ENCODE results near the gene SARM1.
"Not testable (repeated sequence)": the region's sequence is repeated elsewhere in the genome, so short reads cannot be mapped to it uniquely, and the experiment has no call there.

The SARM1 gene

DNA sequence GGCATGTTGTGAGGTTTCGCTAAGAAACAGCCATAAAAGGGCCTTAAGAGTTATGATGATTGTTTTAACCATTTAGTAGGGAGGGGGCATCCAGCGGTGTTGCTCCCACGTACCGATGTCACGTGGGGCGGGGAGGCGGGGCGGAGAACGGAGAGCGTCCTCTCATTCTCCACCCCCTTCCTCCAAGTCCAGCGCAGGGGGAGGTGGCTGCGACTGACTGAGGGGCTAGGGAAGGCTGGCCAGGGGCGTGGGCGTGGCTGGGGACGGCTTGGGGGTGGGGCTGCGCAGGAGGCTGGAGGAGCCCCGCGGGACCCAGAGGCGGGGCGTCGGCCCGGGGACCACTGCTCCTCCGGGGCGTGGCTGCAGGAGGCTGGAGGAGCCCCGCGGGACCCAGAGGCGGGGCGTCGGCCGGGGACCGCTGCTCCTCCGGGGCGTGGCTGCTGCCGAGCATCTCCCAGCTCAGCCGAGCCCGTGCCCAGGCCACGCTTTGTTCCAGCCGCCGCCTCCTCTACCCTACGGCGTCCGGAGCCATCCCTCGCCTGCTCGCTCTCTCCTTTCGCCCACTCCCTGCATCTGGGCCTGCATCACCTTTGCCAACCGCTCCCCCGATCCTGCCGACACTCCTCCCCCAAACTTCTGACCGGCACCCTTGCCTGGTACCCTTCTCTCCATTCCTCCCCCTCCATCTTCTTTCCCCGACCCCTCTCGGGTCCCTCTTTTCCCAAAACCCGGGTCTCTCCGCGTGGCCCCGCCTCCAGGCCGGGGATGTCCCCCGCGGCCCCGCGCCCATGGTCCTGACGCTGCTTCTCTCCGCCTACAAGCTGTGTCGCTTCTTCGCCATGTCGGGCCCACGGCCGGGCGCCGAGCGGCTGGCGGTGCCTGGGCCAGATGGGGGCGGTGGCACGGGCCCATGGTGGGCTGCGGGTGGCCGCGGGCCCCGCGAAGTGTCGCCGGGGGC, at the start of gene SARM1:
SARM1 (plus strand) TSS at position 450 of the 958 bp plus-strand sequence; CDS start at position 789, 339 bp downstream.
- DNase-seq = no peak

DNA sequence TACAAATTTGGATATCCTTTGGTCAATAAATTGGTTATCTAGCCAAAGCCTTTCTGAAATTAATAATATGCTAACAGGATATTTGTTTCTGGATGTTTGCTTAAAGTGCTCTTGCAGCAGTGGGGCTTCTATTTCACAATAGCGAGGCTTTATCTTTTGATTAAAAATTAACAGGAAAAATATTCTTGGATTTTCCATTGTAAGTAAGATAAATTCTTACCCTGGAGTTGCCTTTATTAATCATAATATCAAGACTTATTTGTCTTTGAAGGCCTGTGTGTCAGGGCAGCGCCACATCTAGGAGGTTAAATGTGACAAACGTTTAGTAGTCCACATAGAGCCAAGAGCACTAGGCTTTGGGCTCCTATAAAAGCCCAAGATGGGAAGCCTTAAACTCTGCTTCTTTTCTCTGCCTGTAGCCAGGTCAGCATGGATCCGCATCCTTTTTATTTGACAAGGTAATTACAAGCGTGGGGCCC, 47.2 kb upstream of the SARM1 start:
- no peak for DNase-seq

DNA sequence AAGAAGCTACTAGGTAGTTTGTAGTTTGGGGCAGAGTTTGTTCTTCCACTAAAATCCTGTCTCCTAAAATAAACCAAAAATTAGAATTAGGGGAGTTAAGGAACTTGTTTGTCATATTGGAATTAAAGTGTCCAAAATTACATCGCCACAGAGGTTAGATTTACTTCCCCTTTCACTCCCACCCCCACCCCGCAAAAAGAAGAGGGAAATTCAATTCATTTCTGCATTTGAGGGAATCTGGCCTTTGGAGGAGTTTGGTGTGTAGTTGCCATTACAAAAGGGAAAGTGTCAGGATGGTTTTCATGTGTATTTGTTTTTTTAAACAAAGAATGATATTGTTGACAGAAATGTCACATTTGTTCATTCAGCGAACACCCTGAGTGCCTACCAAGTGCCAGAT, 46.7 kb upstream of the SARM1 start:
- no peak for DNase-seq

DNA sequence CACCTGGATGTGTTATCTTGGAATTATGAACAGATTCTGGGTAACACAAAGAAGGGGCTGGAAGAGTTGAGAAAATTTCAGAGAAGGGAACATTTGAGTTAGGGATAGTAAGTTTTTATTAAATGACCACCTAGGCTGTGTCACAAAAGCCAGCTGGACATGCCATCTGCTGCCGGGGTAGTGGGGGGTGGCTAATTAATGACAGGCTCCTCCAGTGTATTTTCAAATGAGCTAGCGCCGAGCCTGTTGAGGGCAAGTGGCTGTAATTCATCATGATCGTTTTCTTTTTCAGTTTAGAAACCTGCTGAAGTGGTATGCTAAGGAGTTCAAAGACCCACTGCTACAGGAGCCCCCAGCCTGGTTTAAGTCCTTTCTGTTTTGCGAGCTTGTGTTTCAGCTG, 46.3 kb upstream of the SARM1 start:
- no peak for DNase-seq

DNA sequence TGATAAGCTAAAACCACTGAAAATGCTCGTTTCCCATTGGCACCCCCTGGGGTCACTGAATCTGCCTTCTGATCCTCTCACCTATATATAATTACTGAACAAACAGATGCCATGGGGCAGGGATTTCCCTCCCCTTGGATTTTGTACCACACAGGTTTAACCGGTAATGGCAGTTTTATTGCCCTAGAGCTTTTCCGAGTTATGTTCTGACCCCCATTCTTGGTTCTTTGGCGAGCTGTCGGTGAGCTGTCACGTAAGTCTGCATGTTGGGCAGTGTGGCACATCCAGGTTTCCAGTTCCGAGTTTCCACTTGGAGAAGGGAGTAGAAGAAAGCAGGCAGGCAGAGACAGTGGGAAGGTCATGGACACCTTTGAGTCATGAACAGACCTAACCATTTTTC, 45.4 kb upstream of the SARM1 start:
- no peak for DNase-seq

DNA sequence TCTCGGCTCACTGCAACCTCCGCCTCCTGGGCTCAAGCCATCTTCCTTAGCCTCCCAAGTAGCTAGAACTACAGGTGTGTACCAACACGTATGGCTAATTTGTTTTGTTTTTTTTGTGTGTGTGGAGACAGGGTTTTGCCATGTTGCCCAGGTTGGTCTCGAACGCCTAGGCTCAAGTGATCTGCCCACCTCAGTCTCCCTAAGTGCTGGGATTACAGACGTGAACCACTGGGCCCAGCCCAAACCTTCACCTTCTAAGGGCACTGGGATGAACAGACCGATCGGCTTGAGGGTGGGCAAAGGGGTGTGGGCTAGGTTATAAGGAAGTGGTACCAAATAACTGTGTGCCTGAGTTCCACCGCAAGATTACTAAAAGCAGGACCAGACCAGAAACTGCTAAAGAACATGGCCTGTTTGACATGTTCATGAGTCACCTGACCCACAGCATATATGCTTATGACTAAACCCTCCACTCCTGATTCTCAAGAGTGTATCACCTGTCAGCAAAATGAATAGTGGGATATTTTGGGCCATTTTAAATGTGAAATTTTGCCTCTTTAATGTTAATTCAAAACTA, 44.4 kb upstream of the SARM1 start:
- DNase-seq = no peak

DNA sequence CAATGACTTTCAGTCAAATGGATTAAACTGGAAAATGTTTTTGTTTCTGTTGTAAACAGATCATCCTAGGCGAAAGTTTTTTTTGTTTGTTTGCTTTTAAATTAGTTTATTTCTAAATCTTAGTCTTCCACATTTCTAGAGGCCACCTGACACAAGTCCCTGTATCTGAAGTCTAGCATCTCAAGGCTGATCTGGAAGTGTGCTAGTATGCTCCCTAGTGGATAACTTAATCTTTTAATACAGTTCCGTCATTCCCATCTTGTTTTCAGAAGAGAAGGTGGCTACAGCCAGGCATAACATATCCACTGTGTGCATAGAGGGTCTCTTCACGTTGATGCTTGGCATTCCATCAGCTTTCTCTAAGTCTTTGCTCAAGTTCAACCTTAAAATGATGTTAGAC, 43.8 kb upstream of the SARM1 start:
- DNase-seq = no peak

DNA sequence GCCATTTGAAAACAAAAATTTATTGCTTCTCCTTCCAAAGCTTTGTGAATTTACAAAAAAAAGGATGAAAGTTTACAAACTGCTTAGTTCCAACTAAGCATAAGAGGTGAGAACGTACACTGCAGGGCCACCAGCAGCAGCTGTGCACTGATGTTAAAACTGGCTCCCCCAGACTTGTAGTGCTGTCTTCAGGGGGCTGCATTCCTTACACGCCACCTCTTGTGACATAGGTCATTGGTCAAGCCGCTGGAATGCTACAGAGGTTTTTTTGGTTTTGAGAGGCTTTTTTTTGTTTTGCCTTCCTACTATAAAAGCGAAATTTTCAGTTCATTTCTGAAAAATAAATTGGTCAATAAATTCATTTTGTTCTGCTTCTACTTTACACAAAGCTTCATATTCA, 43.2 kb upstream of the SARM1 start:
- no peak for DNase-seq

DNA sequence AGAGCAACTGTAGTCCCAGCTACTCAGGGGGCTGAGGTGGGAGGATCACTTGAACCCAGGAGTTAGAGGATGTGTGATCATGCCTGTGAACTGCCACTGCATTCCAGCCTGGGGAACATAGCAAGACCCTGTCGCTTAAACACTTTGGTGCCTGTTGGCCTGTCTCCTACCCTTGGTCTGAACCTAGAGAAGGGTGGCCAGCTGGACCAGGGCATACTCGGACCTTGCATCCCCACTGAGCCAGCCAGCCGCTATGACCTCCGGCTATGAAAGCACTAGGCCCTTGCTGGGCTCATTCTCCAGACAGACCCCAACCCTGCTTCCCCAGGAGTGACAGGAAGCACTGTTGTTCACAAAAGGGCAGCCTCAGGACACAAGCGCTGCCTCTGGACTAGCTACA, 40.8 kb upstream of the SARM1 start:
- no peak for DNase-seq

DNA sequence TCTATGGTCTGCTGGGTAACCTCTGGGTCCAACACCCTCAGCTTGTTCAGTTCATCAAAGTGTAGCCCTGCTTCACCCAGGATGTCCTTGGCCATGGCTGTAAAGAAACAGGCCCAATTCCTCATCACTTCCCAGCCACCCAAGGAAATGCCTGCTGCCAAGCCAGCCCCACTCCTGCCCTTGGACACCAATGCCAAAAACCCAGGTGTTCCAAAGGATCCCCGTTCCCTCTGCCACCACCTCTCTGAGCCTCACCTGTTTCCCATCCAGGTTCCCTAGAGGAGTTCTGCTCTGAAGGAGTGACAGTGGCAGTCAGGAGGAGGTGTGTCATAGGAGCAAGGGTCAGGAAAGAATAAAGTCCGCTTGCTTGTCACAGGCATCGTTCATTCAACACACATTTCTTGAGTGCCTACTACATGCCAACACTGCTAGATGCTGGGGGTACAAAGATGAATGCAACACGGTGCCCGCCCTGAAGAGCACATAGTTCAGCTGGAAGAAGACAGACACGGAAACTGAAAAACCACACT, 39.5 kb upstream of the SARM1 start:
- no peak for DNase-seq

DNA sequence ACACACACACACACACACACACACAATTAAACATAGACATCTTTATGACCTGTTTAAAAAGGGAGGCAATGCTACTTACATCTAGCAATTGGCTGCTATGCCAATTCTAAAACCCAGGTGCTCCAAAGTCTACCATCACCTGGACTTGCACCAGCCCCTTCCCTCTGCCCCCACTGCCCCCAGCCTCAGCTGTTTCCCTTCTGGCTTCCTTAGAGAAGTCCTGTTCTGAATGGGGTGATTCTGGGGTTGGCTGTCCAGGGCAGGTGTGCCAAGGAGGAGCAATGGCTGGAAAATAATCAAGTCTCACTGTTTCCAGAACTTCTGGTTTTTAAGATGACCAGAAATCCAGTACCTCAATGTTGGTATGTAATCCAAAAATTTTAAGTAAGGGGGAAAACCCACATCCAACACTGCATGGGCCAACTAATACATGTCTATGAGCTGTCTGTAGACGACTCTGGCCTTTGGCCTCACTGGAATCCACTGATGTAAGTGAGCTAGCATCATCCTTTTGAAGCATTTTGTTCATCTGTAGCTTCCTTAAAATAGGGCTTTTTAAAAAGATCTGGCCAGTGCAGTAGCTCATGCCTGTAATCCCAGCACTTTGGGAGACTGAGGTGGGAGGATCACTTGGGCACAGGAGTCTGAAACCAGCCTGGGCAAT, 38.3 kb upstream of the SARM1 start:
- DNase-seq = no peak

DNA sequence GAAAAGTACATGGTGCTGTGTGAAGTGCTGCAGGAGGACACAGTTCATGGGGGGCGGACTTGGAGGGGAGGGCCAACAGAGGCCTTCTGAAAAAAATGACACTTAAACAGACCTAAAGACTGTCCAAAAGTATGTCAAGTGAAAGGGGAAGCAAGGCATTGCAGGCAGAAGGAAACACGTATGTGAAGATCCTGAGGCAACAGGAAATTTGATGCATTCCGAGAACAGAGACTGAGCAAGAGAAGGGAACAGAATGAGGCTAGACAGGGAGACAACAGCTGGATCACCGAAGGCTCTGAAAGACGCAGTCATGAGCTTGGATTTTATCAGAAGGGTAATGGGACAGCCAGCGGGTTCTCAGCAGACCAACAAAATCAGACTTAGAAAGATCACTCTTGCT, 37.3 kb upstream of the SARM1 start:
- no peak for DNase-seq

DNA sequence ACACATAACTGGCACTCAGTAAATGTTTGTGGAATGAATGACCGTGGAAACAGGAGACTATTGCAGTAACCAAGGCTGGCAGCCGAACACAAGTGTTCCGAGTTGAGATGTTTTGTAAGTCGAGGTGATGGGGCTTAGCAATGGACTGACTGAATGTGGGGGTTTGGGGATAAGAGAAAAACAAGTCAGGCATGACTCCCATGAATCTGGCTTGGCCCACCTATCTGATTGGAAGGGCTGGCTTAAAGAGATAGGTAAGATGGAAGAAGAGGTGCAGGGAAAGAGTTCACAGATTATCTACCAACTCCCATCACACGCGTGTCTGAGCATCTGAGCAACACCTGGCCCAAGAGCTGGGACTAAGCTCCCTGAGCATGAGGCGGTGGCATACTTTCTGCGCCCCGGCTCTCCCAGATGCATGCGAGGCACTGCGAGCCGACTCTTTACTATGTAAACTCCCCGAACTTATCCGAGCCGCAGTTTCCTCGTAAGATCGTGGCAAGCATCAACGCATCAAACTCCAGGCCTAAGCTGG, 36.8 kb upstream of the SARM1 start:
- no peak for DNase-seq

DNA sequence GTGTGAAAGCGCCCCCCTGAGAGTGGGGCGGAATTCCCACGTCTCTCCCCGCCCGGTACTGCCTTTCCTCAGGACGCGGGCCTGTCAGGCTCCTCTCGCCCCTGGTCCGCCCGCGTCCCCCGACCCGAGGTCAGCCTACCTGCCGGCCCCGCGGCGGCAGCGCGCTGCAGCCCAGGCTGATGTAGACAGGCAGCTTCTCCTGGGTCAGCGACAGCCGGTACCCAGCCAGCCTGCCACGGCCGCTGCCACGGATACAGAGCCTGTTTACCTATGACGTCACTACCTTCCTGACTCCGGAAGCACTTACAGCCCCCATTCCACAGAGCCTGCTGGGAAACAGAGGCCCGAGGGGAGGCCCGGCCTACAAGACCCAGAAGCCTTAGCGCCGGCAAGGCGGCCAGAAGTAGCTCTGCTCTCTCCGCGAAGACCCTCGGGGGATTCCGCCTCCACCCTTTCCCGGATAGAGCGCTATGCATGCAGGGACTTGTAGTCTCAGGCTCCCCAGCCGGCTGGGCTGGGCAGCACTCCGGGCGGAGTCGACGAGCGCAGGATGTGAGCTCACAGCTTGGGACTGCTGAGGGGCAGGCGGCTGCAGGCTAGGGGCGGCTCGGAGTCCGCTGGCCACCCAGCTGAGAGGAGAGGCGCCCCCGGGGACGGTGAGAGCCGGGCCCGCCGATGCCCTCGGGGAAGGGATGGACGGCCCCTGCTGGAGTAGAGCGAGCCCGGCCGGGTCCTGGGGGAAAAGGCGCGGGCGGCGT, 36.1 kb upstream of the SARM1 start, which contains the start of the genes IFT20 and TNFAIP1:
IFT20 (minus strand) TSS at position 272 of the 758 bp plus-strand sequence. CDS start 3,487 bp downstream, outside the sequence.
TNFAIP1 (plus strand) TSS at position 561 of the 758 bp plus-strand sequence. CDS start 3,761 bp downstream, outside the sequence.
- peak; percentile 99 for DNase-seq

DNA sequence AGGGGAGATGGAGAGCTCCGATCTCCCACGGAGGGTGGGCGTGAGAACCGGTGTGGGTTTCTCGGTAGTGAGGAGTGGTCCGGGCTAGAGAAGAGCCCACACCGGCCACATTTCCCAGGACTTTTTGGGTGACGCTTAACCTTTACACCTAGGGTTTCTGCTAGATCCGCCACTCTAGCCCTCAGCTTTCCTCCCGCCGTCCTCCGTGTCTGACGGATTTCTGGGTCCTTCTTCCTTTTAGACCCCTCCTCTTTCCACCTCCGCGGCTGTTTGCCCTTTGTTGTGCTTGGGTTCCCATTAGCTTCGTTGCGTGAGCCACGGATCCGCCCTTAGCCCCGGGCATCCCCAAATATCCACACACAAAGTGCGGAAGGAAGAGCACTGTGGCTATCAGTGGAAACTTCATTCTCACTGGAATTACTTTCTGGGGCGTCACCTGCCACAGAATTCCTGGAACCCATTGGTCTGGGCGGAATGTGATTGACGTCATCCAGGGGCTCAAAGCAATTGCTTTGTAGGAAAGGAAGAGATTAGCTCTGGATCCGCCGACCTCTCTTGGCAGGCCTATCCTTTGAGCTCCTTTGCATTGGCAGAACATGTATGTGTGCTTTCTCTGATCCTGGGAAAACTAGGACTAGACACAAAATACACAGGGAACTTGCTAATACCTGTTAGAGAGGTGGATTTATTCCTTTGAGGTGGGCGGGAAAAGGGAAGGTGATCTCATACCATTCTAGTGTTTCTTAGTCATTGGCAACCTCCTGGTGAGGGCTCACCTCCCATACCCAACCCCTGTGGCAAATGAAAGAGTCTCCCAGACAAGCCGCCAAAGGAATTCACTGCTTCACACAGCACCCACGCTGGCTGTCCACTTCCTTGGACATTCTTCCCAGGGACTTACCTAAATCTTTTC, 35.3 kb upstream of the SARM1 start:
- DNase-seq = no peak

DNA sequence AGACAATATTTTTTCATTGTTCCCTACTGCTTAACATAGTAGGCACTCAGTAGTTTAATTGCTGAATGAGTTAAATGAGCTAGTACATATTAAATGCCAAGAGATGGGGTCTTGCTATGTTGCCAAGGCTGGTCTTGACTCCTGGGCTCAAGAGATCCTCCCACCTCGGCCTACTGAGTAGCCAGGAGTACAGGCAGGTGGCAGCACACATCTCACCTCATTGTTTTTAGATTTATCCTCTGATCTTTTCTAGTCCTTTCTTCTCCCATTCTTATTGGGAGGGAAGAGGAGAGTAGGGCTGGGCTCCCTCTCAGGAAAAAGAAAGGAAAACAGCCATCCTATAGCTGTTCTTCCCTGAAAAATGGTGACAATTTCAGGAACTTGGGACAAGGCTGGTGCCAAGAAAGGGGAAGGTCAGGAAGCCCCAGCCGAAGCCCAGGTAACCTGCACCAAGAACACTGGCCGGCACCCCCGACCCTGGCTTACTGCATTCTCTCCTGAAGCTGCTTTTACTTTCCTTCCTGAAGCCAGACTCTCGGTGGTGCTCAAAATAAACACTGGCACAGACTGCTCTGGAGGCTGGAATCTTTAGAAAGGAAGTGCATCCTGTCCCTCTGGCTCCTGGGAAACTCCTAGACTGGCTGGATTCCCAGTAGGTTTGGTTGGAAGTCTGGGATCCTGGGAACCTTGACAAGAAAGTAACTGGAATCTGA, 33.3 kb upstream of the SARM1 start:
- DNase-seq = no peak

DNA sequence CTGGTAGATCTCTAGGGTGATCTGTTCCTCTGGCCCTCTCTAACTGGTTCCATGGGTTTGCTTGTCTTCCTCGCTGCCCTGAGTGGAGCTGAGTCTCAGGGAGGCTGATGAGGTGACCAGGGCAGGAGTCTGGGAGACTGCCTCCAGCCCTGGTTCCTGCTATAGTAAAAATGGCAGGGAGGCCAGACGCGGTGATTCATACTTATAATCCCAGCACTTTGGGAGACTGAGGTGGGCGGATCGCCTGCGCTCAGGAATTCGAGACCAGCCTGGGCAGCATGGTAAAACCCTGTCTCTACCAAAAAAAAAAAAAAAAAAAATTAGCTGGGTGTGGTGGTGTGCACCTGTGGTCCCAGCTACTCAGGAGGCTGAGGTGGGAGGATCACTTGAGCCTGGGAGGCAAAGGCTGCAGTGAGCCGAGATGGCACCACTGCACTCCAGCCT, 32.7 kb upstream of the SARM1 start:
- not testable (repeated sequence) for DNase-seq

DNA sequence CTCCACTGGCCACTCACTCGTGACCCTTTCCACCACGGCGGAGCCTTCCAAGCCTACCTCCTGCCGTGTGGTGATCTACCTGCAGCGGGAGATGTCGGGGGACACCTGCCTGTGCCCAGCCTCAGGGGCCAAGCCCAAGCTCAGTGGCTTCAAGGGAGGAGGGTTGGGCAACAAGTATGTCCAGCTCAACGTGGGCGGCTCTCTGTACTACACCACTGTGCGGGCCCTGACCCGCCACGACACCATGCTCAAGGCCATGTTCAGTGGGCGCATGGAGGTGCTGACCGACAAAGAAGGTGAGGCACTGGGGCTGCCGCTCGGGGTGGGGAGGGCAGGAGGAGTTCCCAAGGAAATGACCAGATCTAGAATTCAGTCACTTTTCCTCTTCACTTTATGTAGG, 32.1 kb upstream of the SARM1 start:
- DNase-seq = no peak

DNA sequence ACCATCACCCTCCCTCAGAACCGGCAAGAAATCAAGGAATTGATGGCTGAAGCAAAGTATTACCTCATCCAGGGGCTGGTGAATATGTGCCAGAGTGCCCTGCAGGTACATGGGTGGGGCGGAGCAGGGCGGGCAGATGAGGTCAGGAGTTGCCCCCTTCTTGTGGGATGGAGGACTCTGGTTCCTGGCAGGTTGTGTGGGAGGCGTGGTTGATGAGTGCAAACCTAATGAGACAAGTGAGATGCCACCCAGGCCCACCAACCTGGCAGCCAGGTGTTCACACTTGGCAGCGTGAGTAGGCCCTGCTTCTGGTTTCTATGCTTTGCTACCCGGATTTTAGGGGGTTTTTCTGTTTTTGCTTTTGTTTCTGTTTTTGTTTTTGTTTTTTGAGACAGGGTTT, 31.1 kb upstream of the SARM1 start:
- DNase-seq = no peak

DNA sequence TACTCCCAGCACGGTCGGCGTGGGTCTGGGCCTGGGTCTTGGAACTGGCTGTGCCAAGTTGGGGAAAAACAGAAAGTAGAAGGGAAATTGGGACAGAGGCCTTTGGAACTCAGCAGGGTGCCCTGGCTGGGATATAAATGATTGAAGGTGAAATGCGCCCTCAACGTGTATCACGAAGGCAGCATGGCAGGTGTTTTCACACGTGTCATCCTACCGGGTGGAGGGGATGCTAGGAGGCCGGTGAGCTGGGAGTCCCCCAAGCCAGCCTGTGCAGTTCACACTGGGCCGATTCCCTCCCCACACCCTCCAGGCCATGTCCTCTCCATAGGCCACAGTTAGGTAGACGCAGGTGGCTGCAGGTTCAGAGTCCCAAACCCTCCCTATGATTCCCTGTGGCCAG, 30.0 kb upstream of the SARM1 start:
- no peak for DNase-seq
